Hepatic stellate cell (primary cell): ENCODE measurements around the gene NEFH.
A peak's percentile ranks its signal among the peaks of the same experiment; 100 is the strongest.

Source experiments
- DNase-seq: peaks from one replicate; pipeline ENCODE4 v3.0.0; 2011; ENCODE audit warnings: low spot score

NEFH gene

GRCh38 chr22:29493636-29494035 is 13.6 kb downstream of the NEFH start:
- DNase-seq = no peak

- no peak for DNase-seq
Measured at GRCh38 chr22:29499852-29500251, 19.8 kb downstream of the NEFH start.

- peak; percentile 60 for DNase-seq
Measured at GRCh38 chr22:29503811-29504372, 23.9 kb downstream of the NEFH start.

- DNase-seq = no peak
Measured at GRCh38 chr22:29509298-29509697, 29.3 kb downstream of the NEFH start.

- no peak for DNase-seq
Measured at GRCh38 chr22:29509815-29510214, 29.8 kb downstream of the NEFH start.

- DNase-seq = no peak
Measured at GRCh38 chr22:29510542-29510941, 30.5 kb downstream of the NEFH start.

- no peak for DNase-seq
Measured at GRCh38 chr22:29511126-29511862, 31.3 kb downstream of the NEFH start.

- DNase-seq = no peak
Measured at GRCh38 chr22:29512031-29512430, 32.0 kb downstream of the NEFH start.

GRCh38 chr22:29517215-29517908 is 37.3 kb downstream of the NEFH start:
- no peak for DNase-seq

GRCh38 chr22:29518427-29518826 is 38.4 kb downstream of the NEFH start:
- no peak for DNase-seq

- DNase-seq = no peak
Measured at GRCh38 chr22:29519996-29520395, 40.0 kb downstream of the NEFH start.

- peak; percentile 43 for DNase-seq
Measured at GRCh38 chr22:29520851-29521250, 40.8 kb downstream of the NEFH start.

GRCh38 chr22:29521526-29521925 is 41.5 kb downstream of the NEFH start:
- no peak for DNase-seq

GRCh38 chr22:29523761-29524160 is 43.7 kb downstream of the NEFH start:
- no peak for DNase-seq

- peak; percentile 27 for DNase-seq
Measured at GRCh38 chr22:29524442-29525191, 44.6 kb downstream of the NEFH start.

GRCh38 chr22:29528144-29528543 is 48.1 kb downstream of the NEFH start:
- DNase-seq = no peak

GRCh38 chr22:29530716-29531115 is 50.7 kb downstream of the NEFH start:
- DNase-seq = no peak

GRCh38 chr22:29531419-29531818 is 51.4 kb downstream of the NEFH start:
- DNase-seq = no peak

GRCh38 chr22:29536411-29536810 is 56.4 kb downstream of the NEFH start:
- no peak for DNase-seq

GRCh38 chr22:29539105-29539504 is 59.1 kb downstream of the NEFH start:
- no peak for DNase-seq
